Bronchial epithelial cell (primary cell): ENCODE measurements around the gene SLCO4A1. TPM values are rescaled to one million over a fixed set of nuclear protein-coding genes. Genes with fewer than 3 reads are reported as not detected.
"Not testable (repeated sequence)": the region's sequence is repeated elsewhere in the genome, so short reads cannot be mapped to it uniquely, and the experiment has no call there.

Experiments used
- DNase-seq: peaks from one replicate; pipeline ENCODE4 v3.0.0-alpha.2; 2010; ENCODE audit warnings: low read depth
- FAIRE-seq: peaks from 2 replicates; lab custom pipeline; 2011; peaks lifted over from hg19 to GRCh38; lab: Jason Lieb, UNC
- H3K27me3 ChIP-seq: 2 replicates; pipeline ENCODE4 v1.5.1; 2011; ENCODE audit warnings: low read length; ENCODE audit not compliant: control insufficient read depth, insufficient read depth
- H3K36me3 ChIP-seq: 2 replicates; pipeline ENCODE4 v1.5.1; 2011; ENCODE audit warnings: low read length; ENCODE audit not compliant: control insufficient read depth, insufficient read depth
- H3K4me3 ChIP-seq: 2 replicates; pipeline ENCODE4 v1.5.1; 2011; ENCODE audit warnings: mild to moderate bottlenecking, low read depth, low read length, control low read depth
- CTCF ChIP-seq: IDR thresholded peaks from 2 replicates; pipeline ENCODE4 v1.5.1; 2011; ENCODE audit warnings: mild to moderate bottlenecking, moderate library complexity, low read length, control low read depth, inconsistent platforms; ENCODE audit not compliant: insufficient read depth, severe bottlenecking
- total RNA-seq: library from RNA; depleted of rRNA; stranded (reverse); fragments of >200 nt; gene quantifications from 2 replicates; pipeline ENCODE4 v1.2.1, GENCODE V29; 2014

The SLCO4A1 gene
- total RNA-seq, 1 donor from 2014 or later, result 1.6 TPM

- no peak for FAIRE-seq
- peak; percentile 84 for DNase-seq
- Histone ChIP-seq H3K27me3 (no peaks in the 10 kb centered on the region), H3K4me3 (no peak overlapping the region), H3K36me3 (no peaks in the 10 kb centered on the region)
- no peak for TF ChIP-seq CTCF
These were observed 18.6 kb upstream of the SLCO4A1 start for GRCh38 chr20:62623488-62624324.

GRCh38 chr20:62624325-62624690 is 18.0 kb upstream of the SLCO4A1 start:
- peak; percentile 3 for TF ChIP-seq CTCF
- no peak for DNase-seq
- H3K4me3 ChIP-seq, result no peak overlapping the region
- H3K36me3 ChIP-seq, result no peaks in the 10 kb centered on the region
- no peaks in the 10 kb centered on the region for H3K27me3 ChIP-seq
- no peak for FAIRE-seq

GRCh38 chr20:62624719-62625453 is 17.4 kb upstream of the SLCO4A1 start:
- no peak for DNase-seq
- no peak overlapping the region for H3K4me3 ChIP-seq
- H3K36me3 ChIP-seq, result no peaks in the 10 kb centered on the region
- FAIRE-seq, result no peak
- no peaks in the 10 kb centered on the region for H3K27me3 ChIP-seq
- TF ChIP-seq CTCF, result no peak

GRCh38 chr20:62625516-62625915 is 16.8 kb upstream of the SLCO4A1 start:
- TF ChIP-seq CTCF, result no peak

GRCh38 chr20:62625921-62626547 is 16.3 kb upstream of the SLCO4A1 start:
- no peaks in the 10 kb centered on the region for H3K36me3 ChIP-seq
- H3K27me3 ChIP-seq, result peaks cover 2% of the 10 kb centered on the region
- TF ChIP-seq CTCF, result no peak
- FAIRE-seq (no peak), DNase-seq (no peak)
- H3K4me3 ChIP-seq, result no peak overlapping the region

More at GRCh38 chr20:62625516-62625915, 16.8 kb upstream of the SLCO4A1 start:
- Histone ChIP-seq H3K27me3 (no peaks in the 10 kb centered on the region), H3K4me3 (no peak overlapping the region), H3K36me3 (no peaks in the 10 kb centered on the region)
- DNase-seq (no peak), FAIRE-seq (no peak)

GRCh38 chr20:62627425-62627824 is 14.9 kb upstream of the SLCO4A1 start:
- not testable (repeated sequence) for H3K4me3 ChIP-seq, DNase-seq, H3K36me3 ChIP-seq, H3K27me3 ChIP-seq, FAIRE-seq
